H1 (cell line): Measurements from ENCODE around the gene CYSRT1. TPM values are rescaled to one million over a fixed set of nuclear protein-coding genes. Genes with fewer than 3 reads are reported as not detected.

Experiments used
- CTCF ChIA-PET: fragments of 300-600 bp; sonication (Branson Sonifier 250); formaldehyde crosslinking; loops from one replicate; lab custom pipeline; 2021; ENCODE audit not compliant: partially characterized antibody; lab: Charles Lee
- POLR2A ChIA-PET: fragments of 300-600 bp; sonication (Branson Sonifier 250); formaldehyde crosslinking; loops from one replicate; lab custom pipeline; 2021; ENCODE audit warnings: inconsistent platforms; ENCODE audit not compliant: partially characterized antibody; lab: Charles Lee
- DNase-seq, 2 experiments: peaks; one replicate each; pipeline versions ENCODE4 v3.0.0 to v3.0.0-alpha.2; 2010 to 2022; ENCODE audit warnings: low spot score in 2 of 2, low read depth in 1 of 2, mixed read lengths in 1 of 2
- FAIRE-seq: peaks from 2 replicates; lab custom pipeline; 2011; peaks lifted over from hg19 to GRCh38; lab: Jason Lieb, UNC
- H2AFZ ChIP-seq: 2 replicates; pipeline ENCODE4 v1.8.1; 2012; ENCODE audit warnings: low read length, inconsistent platforms
- H2AK5ac ChIP-seq: 2 replicates; pipeline ENCODE4 v1.6.1; 2013; ENCODE audit warnings: low read depth, low read length
- H2BK120ac ChIP-seq: replicated peaks from 2 replicates; pipeline ENCODE3; 2013; ENCODE audit warnings: low read depth, low read length, inconsistent platforms
- H2BK12ac ChIP-seq: 2 replicates; pipeline ENCODE4 v1.6.1; 2013; ENCODE audit warnings: low read depth, low read length
- H2BK15ac ChIP-seq: 2 replicates; pipeline ENCODE4 v1.6.1; 2013; ENCODE audit warnings: low read length
- H2BK20ac ChIP-seq: 2 replicates; pipeline ENCODE4 v1.6.1; 2013; ENCODE audit warnings: low read length
- H2BK5ac ChIP-seq: 2 replicates; pipeline ENCODE4 v1.6.1; 2013; ENCODE audit warnings: low read depth, low read length
- H3K14ac ChIP-seq: 2 replicates; pipeline ENCODE4 v1.6.1; 2013; ENCODE audit warnings: inconsistent platforms; ENCODE audit not compliant: insufficient read length
- H3K18ac ChIP-seq: 2 replicates; pipeline ENCODE4 v1.6.1; 2013; ENCODE audit warnings: low read length; ENCODE audit errors: extremely low read depth
- H3K23ac ChIP-seq: 2 replicates; pipeline ENCODE4 v1.6.1; 2013; ENCODE audit warnings: inconsistent platforms; ENCODE audit not compliant: insufficient read length
- H3K23me2 ChIP-seq: 2 replicates; pipeline ENCODE4 v1.6.1; 2013; ENCODE audit warnings: low read depth, low read length
- H3K27ac ChIP-seq: 2 replicates; pipeline ENCODE4 v1.6.1; 2011; ENCODE audit warnings: low read depth, low read length, inconsistent platforms
- H3K27me3 ChIP-seq, 4 experiments: replicated peaks in 1 of 4; 1 replicate in 1 of 4; 2 replicates in 3 of 4; pipeline versions ENCODE4 v1.6.1 to v1.8.1; 2011 to 2013; ENCODE audit warnings: low read length in 3 of 4, mild to moderate bottlenecking in 3 of 4, inconsistent platforms in 2 of 4, mixed read lengths in 2 of 4, moderate library complexity in 1 of 4; ENCODE audit not compliant: control insufficient read depth in 3 of 4, insufficient read depth in 3 of 4; ENCODE audit errors: extremely low read depth in 1 of 4
- H3K36me3 ChIP-seq, 4 experiments: 2 replicates each; pipeline versions ENCODE4 v1.6.1 to v1.8.1; 2011 to 2013; ENCODE audit warnings: mild to moderate bottlenecking in 4 of 4, low read length in 3 of 4, moderate library complexity in 2 of 4, control low read depth in 1 of 4, inconsistent platforms in 1 of 4; ENCODE audit not compliant: insufficient read depth in 4 of 4, control insufficient read depth in 2 of 4
- H3K4ac ChIP-seq: replicated peaks from 2 replicates; pipeline ENCODE3; 2013; ENCODE audit warnings: low read length, low read depth, mixed read lengths, inconsistent platforms; ENCODE audit not compliant: insufficient read length
- H3K4me1 ChIP-seq, 4 experiments: replicated peaks in 1 of 4; 1 replicate in 1 of 4; 2 replicates in 3 of 4; pipeline versions ENCODE4 v1.6.1 to v1.8.1; 2011 to 2013; ENCODE audit warnings: low read length in 3 of 4, inconsistent platforms in 2 of 4, mixed read lengths in 1 of 4; ENCODE audit not compliant: insufficient read depth in 4 of 4, control insufficient read depth in 3 of 4
- H3K4me2 ChIP-seq, 2 experiments: 2 replicates each; pipeline versions ENCODE4 v1.6.1 to v1.8.1; 2011 to 2013; ENCODE audit warnings: low read depth in 2 of 2, low read length in 2 of 2, control low read depth in 1 of 2, inconsistent platforms in 1 of 2, mild to moderate bottlenecking in 1 of 2; ENCODE audit not compliant: insufficient read depth in 1 of 2
- H3K4me3 ChIP-seq, 4 experiments: fragments of 200-600, 300-600 bp in 1 of 4; sonication (generic), shearing (Covaris generic), sonication (Bioruptor Twin) in 1 of 4; 2 replicates each; pipeline versions ENCODE4 v1.5.1 to v1.8.1; 2011 to 2016; ENCODE audit warnings: low read length in 4 of 4, low read depth in 3 of 4, control low read depth in 2 of 4, inconsistent platforms in 2 of 4, mild to moderate bottlenecking in 2 of 4, mixed read lengths in 1 of 4, moderate library complexity in 1 of 4; ENCODE audit not compliant: insufficient read depth in 2 of 4; ENCODE audit errors: extremely low read depth in 1 of 4
- H3K56ac ChIP-seq: replicated peaks from 2 replicates; pipeline ENCODE3; 2013; ENCODE audit warnings: low read depth, mild to moderate bottlenecking, mixed read lengths, low read length, inconsistent platforms; ENCODE audit not compliant: insufficient read length
- H3K79me1 ChIP-seq: 2 replicates; pipeline ENCODE4 v1.6.1; 2013; ENCODE audit warnings: low read depth, low read length, control low read depth
- H3K79me2 ChIP-seq, 2 experiments: 2 replicates each; pipeline versions ENCODE4 v1.6.1 to v1.8.1; 2012 to 2013; ENCODE audit warnings: low read length in 2 of 2, mild to moderate bottlenecking in 2 of 2, inconsistent platforms in 1 of 2; ENCODE audit not compliant: insufficient read depth in 2 of 2, control insufficient read depth in 1 of 2
- H3K9ac ChIP-seq, 4 experiments: replicated peaks in 1 of 4; 1 replicate in 1 of 4; 2 replicates in 3 of 4; pipeline versions ENCODE4 v1.6.1 to v1.8.1; 2011 to 2013; ENCODE audit warnings: low read depth in 3 of 4, low read length in 3 of 4, control low read depth in 2 of 4, mild to moderate bottlenecking in 2 of 4, moderate library complexity in 2 of 4, inconsistent platforms in 1 of 4; ENCODE audit errors: extremely low read depth in 1 of 4
- H3K9me3 ChIP-seq, 2 experiments: 2 replicates each; pipeline versions ENCODE4 v1.6.1 to v1.8.1; 2012 to 2013; ENCODE audit warnings: mild to moderate bottlenecking in 2 of 2, moderate library complexity in 2 of 2, control low read depth in 1 of 2, inconsistent platforms in 1 of 2, low read depth in 1 of 2, low read length in 1 of 2, mixed read lengths in 1 of 2; ENCODE audit not compliant: insufficient read depth in 2 of 2
- H4K20me1 ChIP-seq, 2 experiments: replicated peaks in 1 of 2; 2 replicates each; pipeline versions ENCODE3 to v1.8.1; 2011 to 2013; ENCODE audit warnings: inconsistent platforms in 2 of 2, low read length in 2 of 2, mild to moderate bottlenecking in 1 of 2; ENCODE audit not compliant: insufficient read depth in 2 of 2, control insufficient read depth in 1 of 2
- H4K5ac ChIP-seq: 2 replicates; pipeline ENCODE4 v1.6.1; 2013; ENCODE audit warnings: low read length, low read depth, mixed read lengths, inconsistent platforms; ENCODE audit not compliant: insufficient read length
- H4K8ac ChIP-seq: 2 replicates; pipeline ENCODE4 v1.8.0; 2013; ENCODE audit warnings: mild to moderate bottlenecking, moderate library complexity, low read length, inconsistent platforms; ENCODE audit not compliant: insufficient read depth; ENCODE audit errors: extremely low read depth
- H4K91ac ChIP-seq: replicated peaks from 2 replicates; pipeline ENCODE3; 2013; ENCODE audit warnings: low read length, mixed read lengths, inconsistent platforms; ENCODE audit not compliant: insufficient read length
- CTCF ChIP-seq, 3 experiments: IDR thresholded peaks; 1 replicate in 2 of 3; 2 replicates in 1 of 3; pipeline versions ENCODE4 v1.5.1 to v1.6.1; 2011; ENCODE audit warnings: low read length in 3 of 3, mild to moderate bottlenecking in 3 of 3, inconsistent platforms in 2 of 3, low read depth in 1 of 3, moderate library complexity in 1 of 3; ENCODE audit not compliant: insufficient read depth in 1 of 3; ENCODE audit errors: control extremely low read depth in 1 of 3
- WGBS, 2 experiments: shearing (Covaris generic) in 1 of 2; methylation state at CpG; one replicate each; pipeline versions ENCODE4 v1.1.6 to v1.1.7; 2013 to 2015; ENCODE audit warnings: low lambda C conversion rate in 2 of 2, mixed read lengths in 2 of 2, inconsistent platforms in 1 of 2, low coverage in 1 of 2, missing lambda C conversion rate in 1 of 2; ENCODE audit not compliant: insufficient replicate concordance in 2 of 2, insufficient coverage in 1 of 2, insufficient read length in 1 of 2; ENCODE audit errors: extremely low coverage in 1 of 2, missing lambda C conversion rate in 1 of 2; 5-methylcytosine and 5-hydroxymethylcytosine counted together
- polyA plus RNA-seq, 7 experiments: library from polyadenylated mRNA; depleted of rRNA in 3 of 7; stranded (reverse) in 5 of 7; unstranded in 2 of 7; fragments of >200 nt in 5 of 7; fragments of 200-250 nt in 2 of 7; gene quantifications; 1 replicate in 5 of 7; 2 replicates in 1 of 7; 4 replicates in 1 of 7; pipeline versions ENCODE4 v1.2.1 to v1.2.3, GENCODE V29; 2011 to 2013; ENCODE audit warnings: missing spikeins in 2 of 7, mixed read lengths in 2 of 7
- total RNA-seq: library from RNA; stranded (reverse); fragmentation: NEBNext Ultra II Directional; extraction: Animal tissue kit (Norgen Biotek cat#: 25700); gene quantifications from 2 replicates; pipeline ENCODE4 v1.2.1, GENCODE V29; 2021

The CYSRT1 gene
- total and polyA plus RNA-seq, 2 of the 8 experiments (the other 6 are each of a cell fraction or from before 2014, with no cell fraction given) = 1.0 to 6.5 TPM

GRCh38 chr9:137234055-137234697 is 9.2 kb downstream of the CYSRT1 start:
- Histone ChIP-seq H3K9me3 (no peaks in the 10 kb centered on the region), H3K4me1 (peaks cover 0 to 16% (median 8%) of the 10 kb centered on the region in 4 experiments; a peak in 6 of 7 replicates), H2BK5ac (no peak overlapping the region), H2BK12ac (no peak overlapping the region), H2BK120ac (no peak overlapping the region), H3K4me3 (no peak overlapping the region), H2BK20ac (no peak overlapping the region), H4K5ac (no peak overlapping the region), H3K27ac (no peak overlapping the region), H3K79me1 (no peaks in the 10 kb centered on the region), H3K23ac (no peak overlapping the region), H3K18ac (no peak overlapping the region), H4K8ac (no peak overlapping the region), H4K20me1 (peaks cover 6 to 8% of the 10 kb centered on the region in 2 experiments), H3K56ac (no peak overlapping the region), H3K79me2 (peaks cover 0 to 7% of the 10 kb centered on the region in 2 experiments; a peak in 1 of 4 replicates), H3K27me3 (no peaks in the 10 kb centered on the region), H3K9ac (no peak overlapping the region), H3K14ac (no peak overlapping the region), H2AFZ (no peak overlapping the region), H3K36me3 (no peaks in the 10 kb centered on the region), H4K91ac (peak overlapping the region; percentile 65), H3K4ac (no peak overlapping the region), H3K23me2 (no peaks in the 10 kb centered on the region), H2AK5ac (no peak overlapping the region), H3K4me2 (no peak overlapping the region), H2BK15ac (no peak overlapping the region)
- ChIA-PET CTCF (interaction anchor here (0.6 to 20.2 kb wide), 13 partner anchors 10 to 411 kb away, joined by 3 to 204 read pairs (median 3); partner anchors contain the start of genes ANAPC2, NDOR1, NELFB and SSNA1), POLR2A (interaction anchor here (47.8 to 69.9 kb wide), 2 partner anchors 1 to 23 kb away, joined by 1462 read pairs; partner anchors contain the start of genes CYSRT1, NDOR1, NELFB and RNF208)
- no peak for TF ChIP-seq CTCF (IDR thresholded peaks at IDR 0.05; ENCODE audit: control extremely low read depth in 1 of 3, insufficient read depth in 1 of 3, low read depth in 1 of 3, low read length in 3 of 3)
- 85% methylated on average over 31 of the region's 40 CpGs; no CpG with 5 or more reads in 1 of the 2 experiments for WGBS, 2 experiments
- DNase-seq = no peak
- FAIRE-seq = no peak
